HG02870 (cell line): ENCODE data around the gene ACTN1.
"Not testable (repeated sequence)": the region's sequence is repeated elsewhere in the genome, so short reads cannot be mapped to it uniquely, and the experiment has no call there.

Experiments used
- ATAC-seq: cut with Tn5 transposase; IDR thresholded peaks from one replicate; pipeline ENCODE4 v1.9.1; 2021; ENCODE audit warnings: mild to moderate bottlenecking, moderate library complexity; ENCODE audit not compliant: unreplicated experiment

Gene ACTN1

GRCh38 chr14:68866991-68867533 lies 112.0 kb downstream of the ACTN1 start:
- no peak for ATAC-seq

- ATAC-seq = no peak
Observed at GRCh38 chr14:68865542-68865941, 113.6 kb downstream of the ACTN1 start.

GRCh38 chr14:68864361-68864750 lies 114.7 kb downstream of the ACTN1 start:
- ATAC-seq = no peak

GRCh38 chr14:68863610-68864360 lies 115.3 kb downstream of the ACTN1 start:
- no peak for ATAC-seq

- ATAC-seq = no peak
Observed at GRCh38 chr14:68862954-68863594, 116.0 kb downstream of the ACTN1 start.

GRCh38 chr14:68860771-68861170 lies 118.3 kb downstream of the ACTN1 start:
- no peak for ATAC-seq

- ATAC-seq = no peak
Observed at GRCh38 chr14:68857516-68858070, 121.5 kb downstream of the ACTN1 start.

- ATAC-seq = no peak
Observed at GRCh38 chr14:68856572-68856971, 122.5 kb downstream of the ACTN1 start.

GRCh38 chr14:68854421-68854820 lies 124.7 kb downstream of the ACTN1 start:
- no peak for ATAC-seq

GRCh38 chr14:68853749-68854148 lies 125.4 kb downstream of the ACTN1 start:
- no peak for ATAC-seq

- ATAC-seq = not testable (repeated sequence)
Observed at GRCh38 chr14:68852493-68852892, 126.6 kb downstream of the ACTN1 start.

GRCh38 chr14:68851078-68851477 lies 128.0 kb downstream of the ACTN1 start:
- ATAC-seq = no peak

- ATAC-seq = no peak
Observed at GRCh38 chr14:68849416-68849815, 129.7 kb downstream of the ACTN1 start.

GRCh38 chr14:68848253-68848652 lies 130.8 kb downstream of the ACTN1 start:
- ATAC-seq = no peak

GRCh38 chr14:68847640-68848039 lies 131.5 kb downstream of the ACTN1 start:
- not testable (repeated sequence) for ATAC-seq

- ATAC-seq = no peak
Observed at GRCh38 chr14:68846466-68846865, 132.6 kb downstream of the ACTN1 start.

- ATAC-seq = no peak
Observed at GRCh38 chr14:68844210-68844545, 134.9 kb downstream of the ACTN1 start.

GRCh38 chr14:68843471-68844209 lies 135.5 kb downstream of the ACTN1 start:
- ATAC-seq = no peak

GRCh38 chr14:68842298-68842697 lies 136.8 kb downstream of the ACTN1 start:
- no peak for ATAC-seq

- ATAC-seq = no peak
Observed at GRCh38 chr14:68841016-68841809, 137.9 kb downstream of the ACTN1 start.

GRCh38 chr14:68840454-68840853 lies 138.6 kb downstream of the ACTN1 start:
- ATAC-seq = peak; percentile 58
